ENCODE results near the gene RPS6KB2. TPM values are rescaled to one million over a fixed set of nuclear protein-coding genes. Genes with fewer than 3 reads are reported as not detected.

The RPS6KB2 gene
- total RNA-seq, 4 donors from 2014 or later: 25.6 to 45.0 (median 30.7) TPM

DNA sequence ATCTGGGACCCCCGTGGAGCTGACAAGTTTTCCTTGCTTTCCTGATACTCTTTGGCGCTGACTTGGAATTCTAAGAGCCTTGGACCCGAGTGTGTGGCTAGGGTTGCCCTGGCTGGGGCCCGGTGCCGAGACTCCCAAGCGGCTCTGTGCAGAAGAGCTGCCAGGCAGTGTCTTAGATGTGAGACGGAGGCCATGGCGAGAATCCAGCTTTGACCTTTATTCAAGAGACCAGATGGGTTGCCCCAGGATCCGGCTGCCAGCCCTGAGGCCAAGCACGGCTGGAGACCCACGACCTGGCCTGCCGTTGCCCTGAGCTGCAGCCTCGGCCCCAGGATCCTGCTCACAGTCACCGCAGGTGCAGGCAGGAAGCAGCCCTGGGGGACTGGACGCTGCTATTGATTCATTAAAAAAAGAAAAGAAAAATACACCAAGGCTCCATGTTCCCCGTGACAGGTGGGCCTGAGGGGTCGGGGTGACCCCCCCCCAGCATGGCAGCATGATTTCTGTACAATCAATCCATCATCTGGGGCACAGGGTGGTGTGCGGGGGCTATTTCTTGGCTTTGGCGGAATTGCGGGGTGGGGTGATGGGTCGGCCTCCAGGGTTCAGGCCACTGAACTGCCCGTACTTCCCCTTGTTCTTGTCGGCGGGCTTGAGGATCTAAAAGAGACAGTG, 30.2 kb upstream of the RPS6KB2 start:
- intact Hi-C loops (cut with DNase I; ENCODE audit: low total_unique reads): loop anchor here (5.0 kb wide), 1 partner anchor 109 kb away; the partner anchor contains the start of genes CDK2AP2 and PITPNM1
- H3K27ac ChIP-seq: no peak overlapping the region
- DNase-seq: no peak
- no peaks in the 10 kb centered on the region for H3K36me3 ChIP-seq
- no peaks in the 10 kb centered on the region for H3K9me3 ChIP-seq
- peaks cover 0 to 7% of the 10 kb centered on the region in 2 donors for H3K4me1 ChIP-seq
- TF ChIP-seq, protein P1, sequence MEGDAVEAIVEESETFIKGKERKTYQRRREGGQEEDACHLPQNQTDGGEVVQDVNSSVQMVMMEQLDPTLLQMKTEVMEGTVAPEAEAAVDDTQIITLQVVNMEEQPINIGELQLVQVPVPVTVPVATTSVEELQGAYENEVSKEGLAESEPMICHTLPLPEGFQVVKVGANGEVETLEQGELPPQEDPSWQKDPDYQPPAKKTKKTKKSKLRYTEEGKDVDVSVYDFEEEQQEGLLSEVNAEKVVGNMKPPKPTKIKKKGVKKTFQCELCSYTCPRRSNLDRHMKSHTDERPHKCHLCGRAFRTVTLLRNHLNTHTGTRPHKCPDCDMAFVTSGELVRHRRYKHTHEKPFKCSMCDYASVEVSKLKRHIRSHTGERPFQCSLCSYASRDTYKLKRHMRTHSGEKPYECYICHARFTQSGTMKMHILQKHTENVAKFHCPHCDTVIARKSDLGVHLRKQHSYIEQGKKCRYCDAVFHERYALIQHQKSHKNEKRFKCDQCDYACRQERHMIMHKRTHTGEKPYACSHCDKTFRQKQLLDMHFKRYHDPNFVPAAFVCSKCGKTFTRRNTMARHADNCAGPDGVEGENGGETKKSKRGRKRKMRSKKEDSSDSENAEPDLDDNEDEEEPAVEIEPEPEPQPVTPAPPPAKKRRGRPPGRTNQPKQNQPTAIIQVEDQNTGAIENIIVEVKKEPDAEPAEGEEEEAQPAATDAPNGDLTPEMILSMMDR (IDR thresholded peaks at IDR 0.05): no peak
- no peak for TF ChIP-seq POLR2A (IDR thresholded peaks at IDR 0.05)
- H3K4me3 ChIP-seq: no peak overlapping the region
- no peaks in the 10 kb centered on the region for H3K27me3 ChIP-seq

DNA sequence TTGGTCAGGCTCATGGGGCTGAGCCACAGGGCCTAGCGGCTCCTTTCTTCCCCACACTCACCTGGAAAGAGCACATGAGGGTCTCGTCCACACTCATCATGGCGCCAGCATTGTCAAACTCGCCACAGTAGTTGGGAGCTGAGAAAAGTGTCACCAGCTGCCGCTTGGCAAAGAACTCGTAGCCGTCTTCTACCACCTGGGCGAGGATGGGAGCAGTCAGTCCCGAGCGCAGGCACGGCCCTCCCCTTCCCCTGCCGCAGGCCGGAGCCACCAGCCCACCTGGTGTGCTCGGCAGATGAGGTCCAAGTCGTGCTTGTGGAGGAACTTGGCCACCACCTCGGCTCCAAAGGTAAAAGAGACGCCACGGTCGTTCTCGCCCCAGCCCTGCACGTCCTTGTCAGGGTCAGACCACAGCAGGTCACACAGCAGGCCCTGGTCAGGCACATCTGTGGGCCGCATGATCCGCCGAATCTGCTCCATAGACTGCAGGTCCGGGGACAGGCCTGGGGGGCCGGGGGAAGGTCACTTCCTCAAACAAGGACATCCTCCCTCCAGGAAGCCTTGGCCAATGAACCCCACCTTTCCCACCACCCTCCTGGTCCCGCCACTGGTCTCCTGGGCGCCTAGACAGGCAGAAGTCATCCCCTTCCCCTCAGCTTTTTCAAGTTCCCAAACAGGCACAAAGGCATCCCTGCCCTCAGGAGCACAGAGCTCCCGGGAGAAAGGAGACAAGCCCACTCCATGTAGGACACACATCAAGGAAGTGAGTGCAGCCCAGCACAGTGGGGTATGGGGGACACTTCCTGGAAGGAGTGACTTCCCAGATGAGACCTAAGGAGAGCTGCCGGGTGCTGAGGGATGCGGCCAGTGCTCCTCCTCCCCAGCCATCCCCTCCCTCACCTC, 29.4 kb upstream of the RPS6KB2 start:
- Histone ChIP-seq H3K9me3 (no peaks in the 10 kb centered on the region), H3K36me3 (no peaks in the 10 kb centered on the region), H3K4me3 (no peak overlapping the region), H3K27me3 (no peaks in the 10 kb centered on the region), H3K4me1 (peaks cover 0 to 7% of the 10 kb centered on the region in 2 donors), H3K27ac (no peak overlapping the region)
- no peak for TF ChIP-seq POLR2A (IDR thresholded peaks at IDR 0.05)
- TF ChIP-seq, protein P1 (IDR thresholded peaks at IDR 0.05): no peak
- intact Hi-C loops (cut with DNase I; ENCODE audit: low total_unique reads): loop anchor here (5.0 kb wide), 1 partner anchor 108 kb away; the partner anchor contains the start of genes CDK2AP2 and PITPNM1
- DNase-seq: no peak

DNA sequence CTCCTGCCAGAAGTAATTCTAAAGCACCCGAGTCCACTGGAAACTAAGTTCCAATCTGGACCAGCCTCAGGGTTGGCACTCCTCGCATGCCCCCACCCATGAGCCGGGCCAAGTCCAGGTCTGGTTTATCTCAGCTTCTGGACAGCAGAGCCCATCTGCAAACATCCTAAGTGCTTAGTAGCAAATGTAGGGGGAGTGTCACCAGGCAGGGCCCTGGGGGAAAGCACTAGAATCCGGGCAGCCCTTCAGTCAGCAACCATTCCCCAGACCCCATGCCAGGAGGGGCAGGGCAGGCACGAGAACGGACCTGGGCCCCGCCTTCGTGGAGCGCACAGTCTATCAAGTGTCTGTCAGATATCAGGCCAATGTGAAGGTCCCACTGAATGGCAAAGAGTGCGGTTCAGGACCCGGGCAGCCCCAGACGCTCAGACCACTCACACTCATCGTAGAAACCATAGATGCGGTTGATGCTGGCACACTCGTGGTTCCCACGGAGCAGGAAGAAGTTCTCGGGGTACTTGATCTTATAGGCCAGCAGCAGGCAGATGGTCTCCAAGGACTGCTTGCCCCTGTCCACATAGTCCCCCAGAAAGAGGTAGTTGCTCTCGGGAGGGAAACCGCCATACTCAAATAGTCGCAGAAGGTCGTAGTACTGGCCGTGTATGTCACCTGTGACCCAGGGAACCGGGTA, 27.9 kb upstream of the RPS6KB2 start:
- Histone ChIP-seq H3K27ac (peak overlapping the region; percentile 83 to 88), H3K9me3 (no peaks in the 10 kb centered on the region), H3K27me3 (no peaks in the 10 kb centered on the region), H3K36me3 (no peaks in the 10 kb centered on the region), H3K4me3 (peak overlapping the region; percentile 59 to 74), H3K4me1 (peaks cover 0 to 7% of the 10 kb centered on the region in 2 donors)
- no peak for TF ChIP-seq POLR2A (IDR thresholded peaks at IDR 0.05)
- TF ChIP-seq, protein P1 (IDR thresholded peaks at IDR 0.05): no peak
- intact Hi-C loops (cut with DNase I; ENCODE audit: low total_unique reads): no loop called here
- no peak for DNase-seq

DNA sequence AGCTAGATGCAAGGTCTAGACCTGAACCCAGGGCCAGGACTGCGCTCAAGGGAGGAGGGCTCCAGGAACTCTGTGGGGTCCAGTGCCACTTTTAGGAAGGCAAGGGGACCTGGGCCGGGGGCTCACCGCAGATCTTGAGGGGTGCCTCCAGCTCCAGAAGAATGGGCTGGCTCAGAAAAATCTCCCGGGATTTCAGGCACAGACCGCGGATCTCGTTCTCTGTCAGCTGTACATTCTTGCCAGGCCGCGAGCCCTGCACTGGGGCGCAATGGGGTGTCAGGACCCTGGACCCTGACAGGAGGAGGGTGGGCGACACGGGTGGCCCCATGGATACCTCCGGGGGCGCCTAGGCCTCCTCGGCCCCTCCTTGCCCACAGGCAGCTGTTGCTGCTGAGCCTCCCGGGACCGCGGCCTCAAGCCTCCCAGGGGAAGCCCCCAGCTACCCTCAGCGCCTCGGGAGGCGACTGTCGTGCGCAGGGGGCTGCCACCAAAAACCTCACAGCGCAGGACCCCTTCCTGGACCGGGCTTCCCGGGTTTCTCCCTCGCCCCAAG, 27.3 kb upstream of the RPS6KB2 start:
- Histone ChIP-seq H3K4me1 (peaks cover 0 to 7% of the 10 kb centered on the region in 2 donors), H3K36me3 (no peaks in the 10 kb centered on the region), H3K27ac (peak overlapping the region; percentile 83 to 88), H3K27me3 (no peaks in the 10 kb centered on the region), H3K9me3 (no peaks in the 10 kb centered on the region), H3K4me3 (peak overlapping the region; percentile 59 to 74)
- TF ChIP-seq, protein P1 (IDR thresholded peaks at IDR 0.05): no peak
- no peak for TF ChIP-seq POLR2A (IDR thresholded peaks at IDR 0.05)
- intact Hi-C loops (cut with DNase I; ENCODE audit: low total_unique reads): no loop called here
- peak in 1 of 2 donors; percentile 45 for DNase-seq

Data from uterus (tissue), 4 donors.